Measurements from ENCODE around the gene BBS5. TPM values are rescaled to one million over a fixed set of nuclear protein-coding genes. Genes with fewer than 3 reads are reported as not detected.
"Not testable (repeated sequence)": the region's sequence is repeated elsewhere in the genome, so short reads cannot be mapped to it uniquely, and the experiment has no call there.

BBS5 gene
- total RNA-seq = 1 to 10 TPM; 3.7 to 5.7 TPM

DNA sequence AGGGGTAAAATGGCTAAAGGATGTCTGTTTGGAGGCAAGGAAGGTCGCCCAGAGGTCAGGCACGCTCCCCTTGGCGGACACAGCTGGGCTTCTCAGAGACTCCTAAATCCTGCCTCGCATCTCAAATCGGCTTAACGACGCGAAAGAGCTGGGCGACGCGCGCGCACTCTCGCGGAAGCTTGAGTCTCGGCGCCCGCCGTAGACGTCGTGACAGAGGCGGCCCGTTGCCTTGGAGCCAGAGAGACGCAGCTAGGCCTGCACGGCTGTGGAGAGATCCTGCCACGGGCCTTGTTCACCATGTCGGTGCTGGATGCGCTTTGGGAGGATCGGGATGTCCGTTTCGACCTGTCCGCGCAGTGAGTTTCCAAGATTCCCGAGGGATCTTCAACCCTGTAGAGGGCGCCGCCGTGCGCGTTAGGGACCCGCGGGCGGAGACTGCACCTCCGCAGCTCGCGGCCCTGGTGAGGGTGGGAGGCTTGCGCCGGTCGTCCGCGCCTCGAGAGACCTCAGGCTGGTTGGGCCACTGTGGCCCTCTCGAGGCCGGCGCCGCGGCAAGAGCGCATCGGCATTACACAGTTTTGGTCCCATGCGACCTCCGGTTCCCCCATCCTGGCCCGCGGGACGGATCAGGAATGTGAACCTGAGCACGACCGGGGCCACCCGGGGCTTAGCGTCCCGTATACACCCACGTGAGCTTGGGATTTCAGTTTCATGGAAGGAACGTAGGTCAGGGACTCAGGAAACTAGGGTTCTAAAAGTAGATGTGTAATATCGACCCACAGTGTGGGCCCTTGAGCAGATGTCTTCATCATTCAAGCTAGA, at the start of gene BBS5:
Gene BBS5, plus strand, starts transcription at position 238 of the 822 bp plus-strand sequence. Its CDS starts 60 bp downstream, at position 298.
- H3K36me3 Mint-ChIP-seq = no peaks in the 10 kb centered on the region
- H3K4me3 Mint-ChIP-seq = peak within 1 kb of the TSS; percentile 90
- ATAC-seq = peak; percentile 94 to 96
- H3K27me3 Mint-ChIP-seq = no peaks in the 10 kb centered on the region
- H3K9me3 Mint-ChIP-seq = no peaks in the 10 kb centered on the region
- H3K27ac Mint-ChIP-seq = peak within 1 kb of the TSS in 1 of 2 donors; percentile 40
- H3K4me1 Mint-ChIP-seq (ENCODE audit: low read depth in 2 of 2) = peaks cover 14 to 18% of the 10 kb centered on the region in 2 donors
- DNase-seq (ENCODE audit: low spot score) = peak; percentile 82

DNA sequence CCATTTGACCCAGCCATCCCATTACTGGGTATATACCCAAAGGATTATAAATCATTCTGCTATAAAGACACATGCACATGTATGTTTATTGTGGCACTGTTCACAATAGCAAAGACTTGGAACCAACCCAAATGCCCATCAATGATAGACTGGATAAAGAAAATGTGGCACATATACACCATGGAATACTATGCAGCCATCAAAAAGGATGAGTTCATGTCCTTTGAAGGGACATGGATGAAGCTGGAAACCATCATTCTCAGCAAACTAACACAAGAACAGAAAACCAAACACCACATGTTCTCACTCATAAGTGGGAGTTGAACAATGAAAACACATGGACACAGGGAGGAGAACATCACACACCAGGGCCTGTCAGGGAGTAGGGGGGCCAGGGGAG, 47.5 kb upstream of the BBS5 start:
- not testable (repeated sequence) for DNase-seq (ENCODE audit: low spot score); H3K9me3 Mint-ChIP-seq; H3K36me3 Mint-ChIP-seq; H3K27ac Mint-ChIP-seq; ATAC-seq; H3K4me3 Mint-ChIP-seq; H3K4me1 Mint-ChIP-seq (ENCODE audit: low read depth in 2 of 2)
- peaks cover 25 to 50% of the 10 kb centered on the region in 2 donors for H3K27me3 Mint-ChIP-seq

DNA sequence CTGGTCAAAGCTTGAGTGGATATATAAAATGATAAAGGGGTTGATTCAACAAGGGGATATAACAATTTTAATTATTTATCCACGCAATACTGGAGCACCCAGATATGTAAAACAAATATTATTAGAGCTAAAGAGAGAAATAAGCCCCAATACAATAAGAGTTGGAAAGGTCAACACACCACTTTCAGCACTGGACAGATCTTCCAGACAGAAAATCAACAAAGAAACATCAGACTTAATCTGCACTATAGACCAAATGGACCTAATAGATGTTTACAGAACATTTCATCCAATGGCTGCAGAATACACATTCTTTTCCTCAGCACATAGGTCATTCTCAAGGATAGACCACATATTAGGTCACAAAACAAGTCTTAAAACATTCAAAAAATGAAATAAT, 45.1 kb upstream of the BBS5 start:
- not testable (repeated sequence) for DNase-seq (ENCODE audit: low spot score); H3K36me3 Mint-ChIP-seq; H3K9me3 Mint-ChIP-seq; H3K4me3 Mint-ChIP-seq; H3K4me1 Mint-ChIP-seq (ENCODE audit: low read depth in 2 of 2); ATAC-seq; H3K27ac Mint-ChIP-seq
- H3K27me3 Mint-ChIP-seq = peaks cover 30 to 62% of the 10 kb centered on the region in 2 donors

- no peaks in the 10 kb centered on the region for H3K4me1 Mint-ChIP-seq (ENCODE audit: low read depth in 2 of 2)
- DNase-seq (ENCODE audit: low spot score) (no peak), ATAC-seq (no peak)
- H3K9me3 Mint-ChIP-seq = no peaks in the 10 kb centered on the region
- H3K27ac Mint-ChIP-seq = no peak overlapping the region
- no peak overlapping the region for H3K4me3 Mint-ChIP-seq
- H3K36me3 Mint-ChIP-seq = no peaks in the 10 kb centered on the region
- peaks cover 36 to 80% of the 10 kb centered on the region in 2 donors for H3K27me3 Mint-ChIP-seq
Measured at GRCh38 chr2:169438466-169439072, 40.7 kb upstream of the BBS5 start.

GRCh38 chr2:169439900-169440299, 39.4 kb upstream of the BBS5 start:
- DNase-seq (ENCODE audit: low spot score) (no peak), ATAC-seq (no peak)
- no peaks in the 10 kb centered on the region for H3K4me1 Mint-ChIP-seq (ENCODE audit: low read depth in 2 of 2)
- no peak overlapping the region for H3K4me3 Mint-ChIP-seq
- H3K9me3 Mint-ChIP-seq = no peaks in the 10 kb centered on the region
- H3K36me3 Mint-ChIP-seq = no peaks in the 10 kb centered on the region
- H3K27ac Mint-ChIP-seq = no peak overlapping the region
- peaks cover 33 to 72% of the 10 kb centered on the region in 2 donors for H3K27me3 Mint-ChIP-seq

DNA sequence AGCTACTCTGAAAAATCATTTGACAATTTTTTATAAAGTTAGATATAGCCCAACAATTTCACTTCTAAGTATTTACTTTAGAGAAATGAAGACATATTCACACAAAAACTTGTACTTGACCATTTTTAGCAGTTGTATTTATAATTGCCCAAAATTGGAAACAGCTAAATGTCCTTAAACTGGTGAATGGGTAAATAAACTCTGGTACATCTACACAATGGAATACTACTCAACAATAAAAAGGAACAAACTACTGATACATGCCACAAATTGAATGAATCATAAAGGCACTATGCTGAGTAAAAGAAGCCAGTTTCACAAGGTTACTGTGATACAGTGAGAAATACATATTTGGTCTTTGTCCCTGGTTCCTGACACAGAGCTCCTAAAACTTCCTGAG, 32.8 kb upstream of the BBS5 start:
- no peaks in the 10 kb centered on the region for H3K9me3 Mint-ChIP-seq
- no peak overlapping the region for H3K4me3 Mint-ChIP-seq
- no peak overlapping the region for H3K27ac Mint-ChIP-seq
- no peak for DNase-seq (ENCODE audit: low spot score)
- no peaks in the 10 kb centered on the region for H3K36me3 Mint-ChIP-seq
- ATAC-seq = no peak
- no peaks in the 10 kb centered on the region for H3K4me1 Mint-ChIP-seq (ENCODE audit: low read depth in 2 of 2)
- peaks cover 6 to 21% of the 10 kb centered on the region in 2 donors for H3K27me3 Mint-ChIP-seq

GRCh38 chr2:169448316-169448715, 31.0 kb upstream of the BBS5 start:
- H3K9me3 Mint-ChIP-seq = no peaks in the 10 kb centered on the region
- no peaks in the 10 kb centered on the region for H3K36me3 Mint-ChIP-seq
- no peak overlapping the region for H3K27ac Mint-ChIP-seq
- ATAC-seq (no peak), DNase-seq (ENCODE audit: low spot score) (no peak)
- H3K4me1 Mint-ChIP-seq (ENCODE audit: low read depth in 2 of 2) = no peaks in the 10 kb centered on the region
- H3K4me3 Mint-ChIP-seq = no peak overlapping the region
- H3K27me3 Mint-ChIP-seq = peaks cover 2 to 3% of the 10 kb centered on the region in 2 donors

DNA sequence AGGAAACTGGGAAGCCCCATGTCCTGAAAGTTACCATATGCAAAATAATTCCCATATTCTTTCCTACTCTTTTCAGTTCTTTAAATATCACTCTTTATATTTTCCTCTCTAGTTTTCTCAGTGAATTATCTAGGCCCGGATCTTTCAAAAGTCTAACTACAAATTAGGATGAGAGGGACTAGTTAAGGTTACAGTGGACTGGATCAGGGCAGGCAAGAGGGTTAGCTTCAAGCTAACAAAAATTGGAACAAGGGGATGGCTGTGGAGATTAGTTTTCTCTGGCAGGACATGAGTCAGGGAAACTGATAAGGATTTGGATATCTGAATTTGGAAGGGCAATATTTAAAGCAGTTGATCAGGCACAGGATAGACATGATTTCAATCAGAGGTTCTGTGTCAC, 30.4 kb upstream of the BBS5 start:
- Mint-ChIP-seq H3K36me3 (no peaks in the 10 kb centered on the region), H3K4me1 (ENCODE audit: low read depth in 2 of 2) (no peaks in the 10 kb centered on the region), H3K27ac (no peak overlapping the region), H3K9me3 (no peaks in the 10 kb centered on the region), H3K27me3 (no peaks in the 10 kb centered on the region), H3K4me3 (no peak overlapping the region)
- DNase-seq (ENCODE audit: low spot score) (no peak), ATAC-seq (no peak)

DNA sequence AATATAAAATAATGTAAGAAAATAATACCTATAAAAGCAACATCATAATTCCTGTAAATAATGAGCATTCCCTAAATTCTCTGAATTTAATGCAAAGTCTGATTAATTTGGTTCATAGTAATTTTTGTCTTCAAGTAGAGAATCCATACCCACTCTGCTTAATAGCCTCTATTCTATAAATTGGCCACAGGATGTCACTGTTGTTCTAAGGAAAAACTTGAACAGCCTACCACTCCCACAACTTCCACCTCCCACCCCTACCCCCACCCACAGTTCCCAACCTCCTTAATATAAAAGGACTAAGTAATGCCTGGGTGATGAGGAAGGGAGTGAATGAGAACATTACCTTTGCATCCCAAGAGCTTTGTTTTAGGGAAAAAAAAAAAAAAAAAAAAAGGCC, 27.2 kb upstream of the BBS5 start:
- ATAC-seq = no peak
- Mint-ChIP-seq H3K4me1 (ENCODE audit: low read depth in 2 of 2) (no peaks in the 10 kb centered on the region), H3K9me3 (no peaks in the 10 kb centered on the region)

GRCh38 chr2:169453044-169453443, 26.2 kb upstream of the BBS5 start:
- DNase-seq (ENCODE audit: low spot score); H3K9me3 Mint-ChIP-seq; H3K4me1 Mint-ChIP-seq (ENCODE audit: low read depth in 2 of 2); ATAC-seq; H3K36me3 Mint-ChIP-seq; H3K27me3 Mint-ChIP-seq; H3K4me3 Mint-ChIP-seq; H3K27ac Mint-ChIP-seq: not testable (repeated sequence)

More for the DNA sequence above, 27.2 kb upstream of the BBS5 start:
- no peak overlapping the region for H3K27ac Mint-ChIP-seq
- no peak overlapping the region for H3K4me3 Mint-ChIP-seq
- no peaks in the 10 kb centered on the region for H3K36me3 Mint-ChIP-seq
- no peak for DNase-seq (ENCODE audit: low spot score)
- H3K27me3 Mint-ChIP-seq = peaks cover 7 to 8% of the 10 kb centered on the region in 2 donors

- DNase-seq (ENCODE audit: low spot score) = no peak
- Mint-ChIP-seq H3K27ac (no peak overlapping the region), H3K4me3 (no peak overlapping the region), H3K36me3 (no peaks in the 10 kb centered on the region), H3K27me3 (peaks cover 0 to 3% of the 10 kb centered on the region in 2 donors), H3K4me1 (ENCODE audit: low read depth in 2 of 2) (no peaks in the 10 kb centered on the region), H3K9me3 (no peaks in the 10 kb centered on the region)
- ATAC-seq = no peak
Measured at GRCh38 chr2:169461143-169461542, 18.2 kb upstream of the BBS5 start.

- peak in 1 of 2 donors; percentile 69 for ATAC-seq
- no peak overlapping the region for H3K27ac Mint-ChIP-seq
Measured at GRCh38 chr2:169462896-169463695, 16.2 kb upstream of the BBS5 start.

GRCh38 chr2:169464466-169464865, 14.8 kb upstream of the BBS5 start:
- no peak for ATAC-seq
- no peaks in the 10 kb centered on the region for H3K27me3 Mint-ChIP-seq
- H3K9me3 Mint-ChIP-seq = no peaks in the 10 kb centered on the region

More at GRCh38 chr2:169462896-169463695, 16.2 kb upstream of the BBS5 start:
- Mint-ChIP-seq H3K27me3 (no peaks in the 10 kb centered on the region), H3K4me3 (no peak overlapping the region), H3K4me1 (ENCODE audit: low read depth in 2 of 2) (no peaks in the 10 kb centered on the region), H3K9me3 (no peaks in the 10 kb centered on the region), H3K36me3 (no peaks in the 10 kb centered on the region)
- no peak for DNase-seq (ENCODE audit: low spot score)

GRCh38 chr2:169464882-169465281, 14.4 kb upstream of the BBS5 start:
- Mint-ChIP-seq H3K9me3 (no peaks in the 10 kb centered on the region), H3K27ac (no peak overlapping the region), H3K4me3 (no peak overlapping the region), H3K36me3 (no peaks in the 10 kb centered on the region), H3K27me3 (no peaks in the 10 kb centered on the region), H3K4me1 (ENCODE audit: low read depth in 2 of 2) (no peaks in the 10 kb centered on the region)
- ATAC-seq (peak in 1 of 2 donors; percentile 56), DNase-seq (ENCODE audit: low spot score) (no peak)

More at GRCh38 chr2:169464466-169464865, 14.8 kb upstream of the BBS5 start:
- H3K4me1 Mint-ChIP-seq (ENCODE audit: low read depth in 2 of 2) = no peaks in the 10 kb centered on the region
- no peak overlapping the region for H3K27ac Mint-ChIP-seq
- no peak overlapping the region for H3K4me3 Mint-ChIP-seq
- H3K36me3 Mint-ChIP-seq = no peaks in the 10 kb centered on the region
- no peak for DNase-seq (ENCODE audit: low spot score)

Measured in natural killer cell treated with Interleukin-12 subunit alpha and Interleukin-12 subunit beta and Interleukin-15 and Interleukin-18, amount 100 ng/mL, for 72 hours (primary cell).